GM04504 (cell line): ENCODE data around the gene DOCK1.
A peak's percentile ranks its signal among the peaks of the same experiment; 100 is the strongest.

Experiments
- DNase-seq: peaks from one replicate; pipeline ENCODE4 v3.0.0-alpha.2; 2012; ENCODE audit warnings: low read depth

DOCK1 gene

GRCh38 chr10:127145173-127145572 is 239.9 kb downstream of the DOCK1 start:
- DNase-seq, result peak; percentile 42

GRCh38 chr10:127146661-127147060 is 241.4 kb downstream of the DOCK1 start:
- DNase-seq, result no peak

- DNase-seq, result peak; percentile 77
Observed at GRCh38 chr10:127148066-127148932, 243.1 kb downstream of the DOCK1 start.

- DNase-seq, result peak; percentile 59
Observed at GRCh38 chr10:127148933-127149220, 243.6 kb downstream of the DOCK1 start.

GRCh38 chr10:127149501-127150081 is 244.4 kb downstream of the DOCK1 start:
- DNase-seq, result no peak

GRCh38 chr10:127150136-127150535 is 244.9 kb downstream of the DOCK1 start:
- DNase-seq, result peak; percentile 24

- DNase-seq, result no peak
Observed at GRCh38 chr10:127151541-127151940, 246.3 kb downstream of the DOCK1 start.

- no peak for DNase-seq
Observed at GRCh38 chr10:127151981-127152699, 246.9 kb downstream of the DOCK1 start.

- no peak for DNase-seq
Observed at GRCh38 chr10:127153181-127153580, 248.0 kb downstream of the DOCK1 start.

- no peak for DNase-seq
Observed at GRCh38 chr10:127154831-127155620, 249.8 kb downstream of the DOCK1 start.

- DNase-seq, result no peak
Observed at GRCh38 chr10:127157089-127157488, 251.9 kb downstream of the DOCK1 start.

GRCh38 chr10:127157506-127158200 is 252.4 kb downstream of the DOCK1 start:
- no peak for DNase-seq

GRCh38 chr10:127158662-127159061 is 253.4 kb downstream of the DOCK1 start:
- no peak for DNase-seq

GRCh38 chr10:127159648-127160245 is 254.5 kb downstream of the DOCK1 start:
- DNase-seq, result no peak

- no peak for DNase-seq
Observed at GRCh38 chr10:127161482-127161881, 256.3 kb downstream of the DOCK1 start.

GRCh38 chr10:127162841-127163240 is 257.6 kb downstream of the DOCK1 start:
- DNase-seq, result no peak

GRCh38 chr10:127168261-127168660 is 263.0 kb downstream of the DOCK1 start:
- DNase-seq, result no peak

- no peak for DNase-seq
Observed at GRCh38 chr10:127174866-127175265, 269.6 kb downstream of the DOCK1 start.

- no peak for DNase-seq
Observed at GRCh38 chr10:127175357-127176110, 270.3 kb downstream of the DOCK1 start.

- DNase-seq, result no peak
Observed at GRCh38 chr10:127176649-127177048, 271.4 kb downstream of the DOCK1 start.
